KMS-11 (cell line): ENCODE data around the gene TIGD3.

Experiments used
- H2AFZ ChIP-seq: fragments of 200-600 bp; sonication (generic); 2 replicates; pipeline ENCODE4 v1.6.1; 2016; ENCODE audit warnings: antibody characterized with exemption, mixed run types, low read depth
- H3K27ac ChIP-seq: fragments of 200-600 bp; sonication (generic); 2 replicates; pipeline ENCODE4 v1.6.1; 2016; ENCODE audit warnings: mild to moderate bottlenecking, mixed run types
- H3K27me3 ChIP-seq: fragments of 200-600 bp; sonication (generic); 2 replicates; pipeline ENCODE4 v1.6.1; 2017; ENCODE audit warnings: mild to moderate bottlenecking, low read depth, mixed run types, moderate library complexity; ENCODE audit not compliant: insufficient read depth
- H3K36me3 ChIP-seq: fragments of 200-600 bp; sonication (generic); 2 replicates; pipeline ENCODE4 v1.6.1; 2017; ENCODE audit warnings: mild to moderate bottlenecking, mixed run types; ENCODE audit not compliant: insufficient read depth
- H3K4me1 ChIP-seq: fragments of 200-600 bp; sonication (generic); 2 replicates; pipeline ENCODE4 v1.6.1; 2016; ENCODE audit warnings: mild to moderate bottlenecking, low read depth, mixed run types; ENCODE audit not compliant: poor library complexity, severe bottlenecking
- H3K4me2 ChIP-seq: fragments of 200-600 bp; sonication (generic); 2 replicates; pipeline ENCODE4 v1.7.0; 2016; ENCODE audit warnings: mild to moderate bottlenecking, mixed run types
- H3K4me3 ChIP-seq: fragments of 200-600 bp; sonication (generic); IDR thresholded peaks from 2 replicates; pipeline ENCODE4 v1.6.1; 2017; ENCODE audit warnings: low read depth, low read length, mixed read lengths; ENCODE audit not compliant: insufficient read depth
- H3K79me2 ChIP-seq: fragments of 200-600 bp; sonication (generic); 2 replicates; pipeline ENCODE4 v1.6.1; 2016; ENCODE audit warnings: low read depth, mixed run types; ENCODE audit not compliant: insufficient read depth
- H3K9ac ChIP-seq: fragments of 200-600 bp; sonication (generic); 2 replicates; pipeline ENCODE4 v1.6.1; 2016; ENCODE audit warnings: mild to moderate bottlenecking, mixed run types
- H4K20me1 ChIP-seq: fragments of 200-600 bp; sonication (generic); 2 replicates; pipeline ENCODE4 v1.6.1; 2016; ENCODE audit warnings: mild to moderate bottlenecking, mixed run types; ENCODE audit not compliant: insufficient read depth
- CTCF ChIP-seq: fragments of 200-600 bp; sonication (generic); conservative IDR thresholded peaks from 2 replicates; pipeline ENCODE4 v1.6.1; 2017; ENCODE audit warnings: low read depth, mild to moderate bottlenecking, antibody characterized with exemption, low read length, moderate library complexity, mixed read lengths

The TIGD3 gene

GRCh38 chr11:65380460-65381119, 26.0 kb downstream of the TIGD3 start:
- H3K36me3 ChIP-seq = no peaks in the 10 kb centered on the region
- TF ChIP-seq CTCF = no peak
- peak overlapping the region; percentile 79 for H3K4me2 ChIP-seq
- no peak overlapping the region for H2AFZ ChIP-seq
- H3K4me1 ChIP-seq = peaks cover 42% of the 10 kb centered on the region
- H3K9ac ChIP-seq = no peak overlapping the region; the same call in 1 of the 2 replicates
- peak overlapping the region; percentile 95; the same call in 1 of the 2 replicates for H3K27ac ChIP-seq
- H4K20me1 ChIP-seq = no peaks in the 10 kb centered on the region
- no peaks in the 10 kb centered on the region for H3K27me3 ChIP-seq
- H3K4me3 ChIP-seq = no peak overlapping the region
- H3K79me2 ChIP-seq = peaks cover 16% of the 10 kb centered on the region; the same call in 1 of the 2 replicates

- Histone ChIP-seq H3K27me3 (no peaks in the 10 kb centered on the region), H4K20me1 (no peaks in the 10 kb centered on the region), H3K4me1 (peaks cover 49% of the 10 kb centered on the region), H3K4me2 (peak overlapping the region; percentile 79), H3K9ac (peak overlapping the region; percentile 88), H3K36me3 (no peaks in the 10 kb centered on the region), H3K79me2 (peaks cover 24% of the 10 kb centered on the region), H3K27ac (peak overlapping the region; percentile 95), H2AFZ (peak overlapping the region; percentile 50), H3K4me3 (no peak overlapping the region)
- no peak for TF ChIP-seq CTCF
These were observed 27.1 kb downstream of the TIGD3 start for GRCh38 chr11:65381716-65382032.

GRCh38 chr11:65382033-65382803, 27.7 kb downstream of the TIGD3 start, which contains the start of gene SLC25A45:
TSS of gene SLC25A45 (minus strand) at chr11:65382646. CDS start at chr11:65381951, 695 bp downstream.
- H3K36me3 ChIP-seq = no peaks in the 10 kb centered on the region
- no peaks in the 10 kb centered on the region for H4K20me1 ChIP-seq
- H3K27me3 ChIP-seq = no peaks in the 10 kb centered on the region
- peak within 1 kb of the TSS; percentile 88 for H3K9ac ChIP-seq
- TF ChIP-seq CTCF = peak; percentile 71
- no peak within 1 kb of the TSS for H3K4me3 ChIP-seq
- H3K79me2 ChIP-seq = peaks cover 30% of the 10 kb centered on the region
- peaks cover 51% of the 10 kb centered on the region for H3K4me1 ChIP-seq
- H3K4me2 ChIP-seq = peak within 1 kb of the TSS; percentile 79
- H2AFZ ChIP-seq = peak within 1 kb of the TSS; percentile 50
- H3K27ac ChIP-seq = peak within 1 kb of the TSS; percentile 95

GRCh38 chr11:65382804-65383368, 28.3 kb downstream of the TIGD3 start:
- peaks cover 58% of the 10 kb centered on the region for H3K4me1 ChIP-seq
- no peaks in the 10 kb centered on the region for H3K27me3 ChIP-seq
- H3K4me2 ChIP-seq = peak overlapping the region; percentile 79
- H2AFZ ChIP-seq = peak overlapping the region; percentile 50; the same call in 1 of the 2 replicates
- H3K9ac ChIP-seq = peak overlapping the region; percentile 88
- H3K79me2 ChIP-seq = peaks cover 36% of the 10 kb centered on the region
- H3K27ac ChIP-seq = peak overlapping the region; percentile 95
- H3K4me3 ChIP-seq = no peak overlapping the region
- no peak for TF ChIP-seq CTCF
- H4K20me1 ChIP-seq = no peaks in the 10 kb centered on the region
- H3K36me3 ChIP-seq = no peaks in the 10 kb centered on the region
